ENCODE measurements around the gene RANBP9. TPM values are rescaled to one million over a fixed set of nuclear protein-coding genes. Genes with fewer than 3 reads are reported as not detected.

RANBP9 gene
- total and polyA plus RNA-seq, 2 of the 13 experiments (the other 11 are each of a cell fraction or from before 2014, with no cell fraction given), result 26.6 to 30.6 TPM

GRCh38 chr6:13614926-13615791 lies 96.5 kb downstream of the RANBP9 start, which contains the start of gene NOL7 (continued):
- TF ChIP-seq SKIL (CRISPR knock-in tag; IDR thresholded peaks at IDR 0.05; ENCODE audit: borderline replicate concordance), result peak; percentile 96
- peak; percentile 84 for TF ChIP-seq ZBTB34 (CRISPR knock-in tag; IDR thresholded peaks at IDR 0.05)
- TF ChIP-seq ZKSCAN5 (CRISPR knock-in tag; IDR thresholded peaks at IDR 0.05), result peak; percentile 71; the same call in 1 of the 2 replicates
- TF ChIP-seq ZNF138 (CRISPR knock-in tag; IDR thresholded peaks at IDR 0.05; ENCODE audit: low read depth), result peak; percentile 95
- peak; percentile 100 for TF ChIP-seq TOPORS (CRISPR knock-in tag; IDR thresholded peaks at IDR 0.05)
- no peak for TF ChIP-seq RAD51 (IDR thresholded peaks at IDR 0.05; ENCODE audit: borderline replicate concordance)
- no peak; the same call in 1 of the 2 replicates for TF ChIP-seq ZSCAN30 (CRISPR knock-in tag; IDR thresholded peaks at IDR 0.05)
- no peak for TF ChIP-seq CENPX (CRISPR knock-in tag; IDR thresholded peaks at IDR 0.05)
- TF ChIP-seq ZZZ3 (CRISPR knock-in tag; IDR thresholded peaks at IDR 0.05; ENCODE audit: borderline replicate concordance), result peak; percentile 94; the same call in 1 of the 2 replicates
- TF ChIP-seq KDM3A (CRISPR knock-in tag; IDR thresholded peaks at IDR 0.05; ENCODE audit: low read depth), result peak; percentile 91
- TF ChIP-seq ISL2 (CRISPR knock-in tag; IDR thresholded peaks at IDR 0.05), result peak; percentile 88
- peak; percentile 46 for TF ChIP-seq MTF2 (CRISPR knock-in tag; IDR thresholded peaks at IDR 0.05; ENCODE audit: borderline replicate concordance)
- TF ChIP-seq GLMP (CRISPR knock-in tag; IDR thresholded peaks at IDR 0.05; ENCODE audit: borderline replicate concordance), result peak; percentile 29; the same call in 1 of the 2 replicates
- no peak for TF ChIP-seq RBAK (CRISPR knock-in tag; IDR thresholded peaks at IDR 0.05)
- peak; percentile 91 for TF ChIP-seq ZNF441 (CRISPR knock-in tag; IDR thresholded peaks at IDR 0.05; ENCODE audit: borderline replicate concordance)
- TF ChIP-seq ZNF678 (CRISPR knock-in tag; IDR thresholded peaks at IDR 0.05), result peak; percentile 90; the same call in 1 of the 2 replicates
- peak; percentile 54; the same call in 1 of the 2 replicates for TF ChIP-seq ZMYM3 (CRISPR knock-in tag; IDR thresholded peaks at IDR 0.05)
- TF ChIP-seq ZNF841 (CRISPR knock-in tag; IDR thresholded peaks at IDR 0.05; ENCODE audit: borderline replicate concordance), result no peak; the same call in 1 of the 2 replicates
- no peak for TF ChIP-seq FOXP1 (IDR thresholded peaks at IDR 0.05)
- TF ChIP-seq FOXP1 (CRISPR knock-in tag; IDR thresholded peaks at IDR 0.05), result no peak
- TF ChIP-seq ZNF326 (CRISPR knock-in tag; IDR thresholded peaks at IDR 0.05; ENCODE audit: borderline replicate concordance), result peak; percentile 35
- peak; percentile 86 for TF ChIP-seq GATAD2A (CRISPR knock-in tag; IDR thresholded peaks at IDR 0.05)
- peak; percentile 80; the same call in 1 of the 2 replicates for TF ChIP-seq ZBTB10 (CRISPR knock-in tag; IDR thresholded peaks at IDR 0.05; ENCODE audit: borderline replicate concordance)
